ENCODE data around the gene CACNA1B.
"Not testable (repeated sequence)": the region's sequence is repeated elsewhere in the genome, so short reads cannot be mapped to it uniquely, and the experiment has no call there.

Gene CACNA1B

GRCh38 chr9:137866226-137867141 is 11.1 kb upstream of the CACNA1B start:
- FAIRE-seq, result no peak

- FAIRE-seq, result no peak
Measured at GRCh38 chr9:137870432-137870831, 7.2 kb upstream of the CACNA1B start.

- FAIRE-seq, result no peak
Measured at GRCh38 chr9:137872296-137872695, 5.3 kb upstream of the CACNA1B start.

GRCh38 chr9:137873408-137873807 is 4.2 kb upstream of the CACNA1B start:
- no peak for FAIRE-seq

GRCh38 chr9:137873858-137874362 is 3.7 kb upstream of the CACNA1B start:
- no peak for FAIRE-seq

- no peak for FAIRE-seq
Measured at GRCh38 chr9:137875354-137875753, 2.2 kb upstream of the CACNA1B start.

GRCh38 chr9:137875846-137876245 is 1.7 kb upstream of the CACNA1B start:
- no peak for FAIRE-seq

GRCh38 chr9:137876269-137876668 is 1.3 kb upstream of the CACNA1B start:
- FAIRE-seq, result no peak

- FAIRE-seq, result no peak
Measured at GRCh38 chr9:137876781-137877386, 698 bp upstream of the CACNA1B start.

GRCh38 chr9:137878146-137878941 is 762 bp downstream of the CACNA1B start:
- FAIRE-seq, result no peak

- FAIRE-seq, result no peak
Measured at GRCh38 chr9:137879052-137879451, 1.5 kb downstream of the CACNA1B start.

GRCh38 chr9:137879566-137880150 is 2.1 kb downstream of the CACNA1B start:
- no peak for FAIRE-seq

- no peak for FAIRE-seq
Measured at GRCh38 chr9:137880160-137880975, 2.8 kb downstream of the CACNA1B start.

- FAIRE-seq, result no peak
Measured at GRCh38 chr9:137880976-137881530, 3.5 kb downstream of the CACNA1B start.

GRCh38 chr9:137881591-137882505 is 4.3 kb downstream of the CACNA1B start:
- FAIRE-seq, result no peak

- FAIRE-seq, result no peak
Measured at GRCh38 chr9:137882506-137882821, 4.9 kb downstream of the CACNA1B start.

GRCh38 chr9:137883977-137884376 is 6.4 kb downstream of the CACNA1B start:
- FAIRE-seq, result not testable (repeated sequence)

- not testable (repeated sequence) for FAIRE-seq
Measured at GRCh38 chr9:137884547-137884946, 7.0 kb downstream of the CACNA1B start.

- FAIRE-seq, result not testable (repeated sequence)
Measured at GRCh38 chr9:137885121-137885520, 7.5 kb downstream of the CACNA1B start.

- FAIRE-seq, result not testable (repeated sequence)
Measured at GRCh38 chr9:137888621-137889020, 11.0 kb downstream of the CACNA1B start.

- FAIRE-seq, result not testable (repeated sequence)
Measured at GRCh38 chr9:137889966-137890365, 12.4 kb downstream of the CACNA1B start.
